22Rv1 (cell line): ENCODE data around the gene EML4.

Experiments used
- ZFX ChIP-seq: fragments of 450-650 bp; IDR thresholded peaks from 2 replicates; pipeline ENCODE4 v1.6.1; 2017; ENCODE audit warnings: antibody characterized with exemption, borderline replicate concordance
- TF ChIP-seq, protein P1 (sequence below): fragments of 450-650 bp; IDR thresholded peaks from 2 replicates; pipeline ENCODE4 v1.5.1; 2017; ENCODE audit warnings: mild to moderate bottlenecking

DNA sequence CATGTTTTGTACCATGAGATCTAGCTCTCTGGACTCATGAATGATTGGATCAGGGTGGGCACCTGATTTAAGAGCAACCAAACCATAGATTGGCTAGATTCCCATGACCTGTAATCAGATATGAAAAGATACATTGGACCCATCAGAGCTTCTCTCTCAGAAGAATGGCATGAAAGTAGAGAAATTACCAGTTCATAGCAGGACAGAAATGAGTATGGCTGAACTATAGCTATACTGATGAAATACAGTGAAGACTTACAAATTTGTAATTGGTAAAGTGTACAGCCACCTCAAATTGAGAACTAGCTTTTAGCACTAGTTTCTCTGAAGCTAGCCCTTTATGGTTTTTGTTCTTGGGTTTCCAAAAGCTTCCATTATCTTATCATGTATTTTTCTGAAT, 19.0 kb upstream of the EML4 start:
- TF ChIP-seq, protein P1, sequence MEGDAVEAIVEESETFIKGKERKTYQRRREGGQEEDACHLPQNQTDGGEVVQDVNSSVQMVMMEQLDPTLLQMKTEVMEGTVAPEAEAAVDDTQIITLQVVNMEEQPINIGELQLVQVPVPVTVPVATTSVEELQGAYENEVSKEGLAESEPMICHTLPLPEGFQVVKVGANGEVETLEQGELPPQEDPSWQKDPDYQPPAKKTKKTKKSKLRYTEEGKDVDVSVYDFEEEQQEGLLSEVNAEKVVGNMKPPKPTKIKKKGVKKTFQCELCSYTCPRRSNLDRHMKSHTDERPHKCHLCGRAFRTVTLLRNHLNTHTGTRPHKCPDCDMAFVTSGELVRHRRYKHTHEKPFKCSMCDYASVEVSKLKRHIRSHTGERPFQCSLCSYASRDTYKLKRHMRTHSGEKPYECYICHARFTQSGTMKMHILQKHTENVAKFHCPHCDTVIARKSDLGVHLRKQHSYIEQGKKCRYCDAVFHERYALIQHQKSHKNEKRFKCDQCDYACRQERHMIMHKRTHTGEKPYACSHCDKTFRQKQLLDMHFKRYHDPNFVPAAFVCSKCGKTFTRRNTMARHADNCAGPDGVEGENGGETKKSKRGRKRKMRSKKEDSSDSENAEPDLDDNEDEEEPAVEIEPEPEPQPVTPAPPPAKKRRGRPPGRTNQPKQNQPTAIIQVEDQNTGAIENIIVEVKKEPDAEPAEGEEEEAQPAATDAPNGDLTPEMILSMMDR: no peak
- TF ChIP-seq ZFX: no peak
